HG03342 (cell line): ENCODE data around the gene MAPK11.

Experiments used
- ATAC-seq: cut with Tn5 transposase; IDR thresholded peaks from one replicate; pipeline ENCODE4 v1.9.1; 2021; ENCODE audit warnings: mild to moderate bottlenecking, moderate library complexity; ENCODE audit not compliant: unreplicated experiment

MAPK11 gene

DNA sequence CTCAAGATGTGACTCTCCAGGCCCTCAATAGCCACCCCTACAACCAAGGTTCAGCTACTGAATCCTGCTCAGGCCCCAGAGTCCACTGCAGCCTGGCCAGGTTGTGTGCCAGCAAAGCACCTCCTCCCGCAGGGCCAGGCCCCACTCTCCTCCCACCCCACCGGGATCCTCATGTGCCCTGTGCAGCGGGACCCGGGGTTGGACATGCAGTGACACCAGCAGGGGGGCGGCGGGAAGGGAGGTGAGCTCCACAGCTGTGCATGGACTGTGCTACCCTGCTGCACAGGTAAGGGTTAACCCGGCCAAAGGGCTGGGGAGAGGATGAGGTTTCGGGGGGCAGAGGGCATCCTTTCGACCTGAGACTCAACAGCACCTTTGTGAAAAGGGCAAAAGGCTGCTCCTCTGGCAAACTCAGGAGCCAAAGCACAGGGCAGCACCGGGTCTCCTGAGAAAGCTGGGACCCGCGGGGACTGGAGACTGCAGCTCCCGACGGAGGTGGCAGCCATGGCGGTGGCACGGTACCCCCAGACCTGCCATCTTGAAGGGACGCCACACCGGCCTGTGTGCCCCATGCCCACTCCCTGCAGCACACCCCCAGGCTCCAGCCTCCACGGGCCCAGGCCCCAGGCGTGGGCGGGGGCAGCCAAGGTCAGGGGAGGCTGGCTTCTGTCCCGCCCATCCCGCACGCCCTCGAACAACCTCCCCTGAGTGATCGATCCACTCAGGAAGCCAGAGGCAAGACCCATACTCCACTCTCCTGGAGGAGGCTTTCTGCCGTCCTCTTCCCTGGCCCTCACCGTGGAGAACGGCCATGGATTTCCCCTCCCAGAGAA is 26.7 kb upstream of the MAPK11 start:
- ATAC-seq = no peak

DNA sequence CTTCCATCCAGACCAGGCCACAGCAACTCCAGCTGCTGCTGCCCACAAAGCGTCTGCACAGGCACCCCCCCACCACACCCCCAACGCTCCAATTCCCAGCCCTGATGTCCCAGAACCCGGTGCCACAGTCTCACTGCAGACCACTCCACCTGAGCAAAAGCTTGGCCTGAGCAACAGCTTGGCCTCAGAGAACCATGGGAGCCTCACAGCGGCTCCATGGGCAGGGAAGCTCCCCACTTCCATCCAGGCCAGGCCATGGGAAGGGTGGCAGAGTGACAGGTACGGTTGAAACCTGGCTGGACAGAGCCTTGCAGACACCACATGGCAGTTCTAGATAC is 24.1 kb upstream of the MAPK11 start:
- ATAC-seq = no peak

DNA sequence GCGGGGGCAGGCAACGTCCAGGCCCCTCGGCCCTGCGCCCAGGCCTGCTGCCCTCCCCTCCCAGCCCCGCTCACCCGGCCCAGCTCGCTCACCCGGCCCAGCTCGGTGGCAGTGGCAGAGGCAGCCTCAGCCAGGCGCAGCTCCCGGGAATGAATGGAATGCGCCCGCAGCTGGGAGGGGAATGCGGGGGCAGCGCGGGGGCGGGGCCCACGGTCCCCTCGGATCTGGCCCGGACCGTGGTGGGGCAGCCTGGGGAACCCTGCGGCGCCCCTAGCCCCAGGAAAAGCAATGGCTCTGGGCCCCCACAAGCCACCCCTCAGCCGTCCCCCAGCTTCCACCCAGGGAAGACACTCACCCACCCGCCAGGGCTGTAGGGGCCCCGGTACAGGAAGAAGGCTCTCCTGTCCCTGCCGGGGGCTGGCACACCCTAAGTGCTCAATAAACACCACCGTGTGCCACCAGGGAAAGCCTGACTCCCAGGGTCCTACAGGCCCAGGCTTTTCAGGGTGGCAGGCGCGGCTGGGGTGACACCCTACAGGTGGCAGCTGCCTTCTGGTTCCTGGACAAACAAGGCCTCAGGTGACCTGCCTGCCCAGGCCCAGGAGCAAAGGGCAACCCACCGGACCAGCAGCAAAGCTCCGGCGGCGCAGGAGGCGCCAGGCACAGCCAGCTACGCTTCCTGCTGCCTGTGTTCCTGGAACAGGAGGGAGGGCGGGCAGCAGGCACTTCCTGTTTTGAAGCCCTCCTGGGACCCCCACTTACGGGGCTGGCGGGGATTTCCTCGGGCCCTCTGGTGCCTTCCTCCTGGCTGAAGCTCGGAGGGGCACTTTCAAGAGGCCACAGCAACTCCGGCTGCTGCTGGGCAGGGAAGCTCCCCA is 23.5 kb upstream of the MAPK11 start:
- no peak for ATAC-seq

DNA sequence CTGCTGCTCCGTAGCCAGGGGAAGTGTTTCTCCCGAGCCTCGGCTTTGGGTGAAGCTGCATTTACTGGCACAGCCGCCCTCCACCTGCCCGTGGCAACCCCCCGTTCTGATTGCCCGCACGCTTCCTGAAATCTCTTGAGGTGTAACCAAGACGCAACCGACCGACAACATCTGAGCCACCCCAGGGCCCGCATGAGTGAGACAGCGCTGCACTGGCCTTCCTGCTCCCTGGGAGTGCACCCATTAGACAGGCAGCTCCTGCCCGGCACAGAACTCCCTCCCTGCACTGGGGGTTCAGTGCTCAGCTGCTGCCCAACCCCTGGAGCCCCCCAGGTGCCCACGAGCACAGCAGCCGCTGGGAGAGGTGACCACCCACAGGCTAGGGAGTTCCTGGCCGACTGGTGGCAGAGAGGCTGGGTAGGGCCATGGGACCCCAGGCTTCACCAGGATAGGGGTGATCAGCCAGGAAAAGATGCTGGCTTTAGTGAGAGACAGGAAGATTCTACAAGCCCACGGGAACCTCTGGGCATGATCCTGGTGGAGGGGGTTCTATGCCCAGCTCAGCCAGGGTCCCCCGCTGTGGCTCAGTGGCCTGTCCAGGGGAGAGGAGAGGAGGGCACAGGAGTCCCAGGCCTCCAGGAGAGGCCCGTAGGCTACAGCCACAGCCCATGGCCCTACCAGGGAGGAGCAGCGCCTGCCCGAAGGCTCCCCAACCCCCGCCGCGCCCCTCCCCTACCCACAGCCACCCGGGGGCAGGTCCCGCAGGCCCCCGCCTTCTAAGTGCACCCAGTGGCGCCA is 22.7 kb upstream of the MAPK11 start:
- ATAC-seq = no peak

DNA sequence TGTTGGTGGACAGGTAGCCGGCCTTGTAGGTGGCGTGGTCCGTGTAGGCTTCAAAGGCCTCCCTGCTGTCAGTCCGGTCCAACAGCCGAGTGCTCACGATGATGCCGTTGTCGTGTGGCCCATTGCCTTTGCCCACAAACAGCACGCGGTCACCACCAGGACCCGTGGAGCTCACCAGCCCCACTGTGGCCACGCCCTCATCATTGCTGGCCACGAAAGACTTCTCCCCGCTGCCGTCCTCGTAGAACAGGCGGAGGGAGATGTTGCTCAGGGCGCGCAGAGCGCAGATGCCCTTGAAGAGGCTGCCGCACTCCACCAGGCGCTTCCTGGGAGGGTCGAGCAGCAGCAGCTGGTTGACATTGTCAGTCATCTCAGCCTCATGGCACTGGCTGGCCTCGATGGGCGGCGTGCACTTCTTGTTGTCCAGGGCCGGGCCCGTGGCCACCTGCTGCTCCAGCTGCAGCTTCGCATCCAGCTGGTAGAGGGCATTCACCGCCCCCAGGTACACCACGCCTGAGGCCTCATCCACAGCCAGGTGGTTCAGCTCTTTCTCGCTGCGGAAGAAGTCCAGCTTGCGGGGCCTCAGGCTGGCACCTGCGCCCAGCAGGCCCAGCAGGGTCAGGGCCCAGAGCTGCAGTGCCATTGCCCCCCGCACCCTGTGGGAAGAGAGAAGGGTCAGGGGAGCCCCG is 19.9 kb upstream of the MAPK11 start:
- ATAC-seq = no peak

DNA sequence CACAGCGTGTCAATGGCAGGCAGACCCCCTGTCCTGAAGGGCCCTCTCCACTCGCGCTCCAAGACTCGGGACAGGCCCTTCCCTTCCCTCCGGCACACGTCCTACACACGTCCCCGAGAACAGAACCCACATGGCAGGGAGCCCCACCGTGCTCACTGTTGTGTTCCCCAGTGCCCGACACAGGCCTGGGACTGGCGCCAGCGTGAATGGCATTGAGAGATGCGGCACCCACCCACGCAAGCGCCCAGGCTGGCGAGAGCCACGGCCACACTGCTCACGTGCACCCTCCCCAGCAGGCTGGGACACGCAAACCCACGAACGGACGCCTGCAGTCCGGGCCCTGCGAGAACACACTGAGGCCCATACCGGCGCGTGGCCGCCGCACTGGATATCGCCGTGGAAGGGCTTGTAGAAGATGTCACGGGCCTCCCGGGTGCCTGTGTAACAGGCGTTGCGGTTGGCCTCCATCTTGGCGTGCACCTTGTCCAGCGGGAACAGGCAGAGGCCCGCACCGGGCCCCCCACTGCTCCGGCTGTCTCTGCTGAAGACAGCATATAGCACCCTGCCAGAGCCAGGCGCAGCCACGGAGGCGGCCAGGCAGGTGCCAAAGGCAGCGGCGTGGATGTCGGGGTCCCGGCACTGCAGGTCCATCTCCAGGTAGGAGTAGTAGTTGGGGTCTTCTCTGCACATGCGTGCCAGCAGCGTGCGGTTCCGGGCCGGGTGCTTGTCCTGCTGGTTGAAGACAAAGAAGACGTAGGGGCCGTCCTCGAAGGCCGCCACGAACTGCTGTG is 19.2 kb upstream of the MAPK11 start:
- ATAC-seq = no peak

DNA sequence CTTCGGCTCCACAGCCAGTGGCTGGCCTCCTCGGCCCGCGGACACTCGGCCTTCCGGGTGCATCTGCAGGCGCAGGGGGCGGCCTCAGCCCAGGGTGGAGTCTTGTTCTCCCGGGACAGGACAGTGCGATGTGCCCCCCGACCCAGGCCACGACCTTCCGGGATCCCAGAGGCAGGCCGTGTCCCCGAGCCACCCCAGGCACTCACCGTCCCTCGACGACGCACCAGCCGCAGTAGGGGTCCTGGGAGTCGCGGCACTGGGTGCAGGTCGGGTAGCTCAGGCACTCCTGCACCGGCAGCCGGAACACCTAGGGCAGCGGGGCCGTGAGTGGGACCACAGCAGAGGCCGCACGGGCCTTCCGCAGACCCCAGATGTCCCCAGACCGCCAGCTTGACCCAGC is 17.6 kb upstream of the MAPK11 start:
- no peak for ATAC-seq

DNA sequence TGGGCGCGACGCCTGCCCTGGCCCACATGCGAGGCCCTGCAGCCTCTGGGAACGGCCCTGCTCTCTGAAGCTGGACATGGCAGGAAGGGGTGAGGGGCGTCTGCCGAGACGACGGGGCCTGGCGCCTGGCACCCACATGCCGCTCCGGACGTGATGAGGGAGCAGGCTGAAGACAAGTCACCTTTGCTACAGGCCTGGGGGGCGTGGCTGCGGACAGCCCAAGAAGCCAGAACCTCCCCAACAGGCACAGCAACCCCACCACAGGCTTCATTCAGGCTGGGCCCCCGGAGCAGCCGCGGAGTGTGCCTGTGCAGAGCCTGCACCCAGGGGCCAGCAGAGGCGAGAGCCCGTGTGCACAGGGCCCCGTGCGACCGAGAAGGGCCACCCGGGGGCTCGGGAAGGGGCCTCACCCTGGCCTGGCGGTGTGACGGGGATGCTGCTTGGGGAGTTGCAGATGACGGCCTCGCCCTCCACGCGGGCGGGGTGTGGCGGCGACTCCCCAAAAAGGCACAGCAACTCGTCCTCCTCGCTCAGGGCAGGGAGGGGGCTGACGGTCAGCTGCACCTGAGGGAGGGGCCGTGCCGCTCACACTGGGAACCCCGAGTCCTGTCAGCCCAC is 16.6 kb upstream of the MAPK11 start:
- ATAC-seq = no peak

DNA sequence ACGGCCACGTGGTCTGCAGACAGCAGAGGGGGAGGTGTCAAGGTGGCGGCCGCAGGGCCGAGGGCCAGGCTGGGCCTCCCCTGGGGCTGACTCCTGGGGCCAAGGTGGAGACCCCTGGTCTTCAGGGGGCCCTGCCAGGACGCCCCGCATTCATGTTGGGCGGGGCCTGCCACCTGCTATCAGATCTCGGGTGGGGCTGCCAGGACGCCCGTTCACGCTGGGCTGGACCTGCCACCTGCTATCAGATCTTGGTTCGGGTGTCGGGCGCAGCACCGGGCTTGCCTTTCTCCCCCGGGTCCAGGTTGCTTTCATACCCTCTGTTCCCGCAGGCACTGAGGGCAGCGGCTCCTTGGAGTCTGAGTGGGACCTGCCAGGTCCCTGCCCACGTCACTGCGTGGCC is 16.1 kb upstream of the MAPK11 start:
- no peak for ATAC-seq

DNA sequence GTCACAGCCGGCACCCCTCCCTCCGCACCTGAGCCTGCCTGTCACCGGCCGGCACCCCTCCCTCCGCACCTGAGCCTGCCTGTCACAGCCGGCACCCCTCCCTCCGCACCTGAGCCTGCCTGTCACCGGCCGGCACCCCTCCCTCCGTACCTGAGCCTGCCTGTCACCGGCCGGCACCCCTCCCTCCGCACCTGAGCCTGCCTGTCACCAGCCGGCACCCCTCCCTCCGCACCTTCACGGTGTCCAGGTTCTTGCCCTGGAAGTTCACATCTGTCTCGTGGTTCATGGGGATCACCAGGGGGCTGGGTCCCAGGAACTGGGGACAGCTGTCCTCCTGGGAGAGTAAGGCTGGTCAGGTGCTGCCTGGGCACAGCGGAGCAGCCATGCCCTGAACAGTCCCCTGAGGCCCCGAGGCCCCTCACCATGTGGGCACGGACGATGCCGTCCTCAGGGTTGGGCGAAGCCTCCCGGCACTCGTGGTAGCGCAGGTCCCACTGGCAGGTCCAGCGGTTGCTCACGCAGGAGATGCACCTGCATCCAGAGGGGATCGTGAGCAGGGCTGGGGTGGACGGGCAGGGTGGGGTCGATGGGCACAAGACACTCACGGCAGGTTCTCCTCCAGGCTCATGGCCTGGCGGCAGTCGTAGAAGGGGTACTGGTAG is 15.5 kb upstream of the MAPK11 start:
- ATAC-seq = no peak

DNA sequence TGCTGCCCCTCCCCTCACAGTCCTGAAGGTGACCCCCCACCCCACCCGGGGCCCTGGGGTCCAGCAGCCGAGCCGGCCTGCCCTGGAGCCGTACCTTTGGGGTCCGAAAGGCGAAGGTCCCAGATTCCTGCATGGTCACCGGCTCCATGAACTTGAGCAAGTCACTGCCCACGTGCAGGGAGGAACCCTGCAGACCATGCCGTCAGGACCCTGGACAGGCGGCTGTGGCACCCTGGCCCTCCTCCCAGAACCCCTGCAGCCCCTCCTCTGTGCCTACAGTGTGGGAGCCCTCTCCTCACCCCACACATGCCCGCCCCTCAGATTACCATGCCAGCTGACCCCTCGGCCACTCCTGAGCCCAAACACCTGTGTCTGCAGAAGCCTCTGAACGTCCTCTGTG is 14.3 kb upstream of the MAPK11 start:
- ATAC-seq = no peak

DNA sequence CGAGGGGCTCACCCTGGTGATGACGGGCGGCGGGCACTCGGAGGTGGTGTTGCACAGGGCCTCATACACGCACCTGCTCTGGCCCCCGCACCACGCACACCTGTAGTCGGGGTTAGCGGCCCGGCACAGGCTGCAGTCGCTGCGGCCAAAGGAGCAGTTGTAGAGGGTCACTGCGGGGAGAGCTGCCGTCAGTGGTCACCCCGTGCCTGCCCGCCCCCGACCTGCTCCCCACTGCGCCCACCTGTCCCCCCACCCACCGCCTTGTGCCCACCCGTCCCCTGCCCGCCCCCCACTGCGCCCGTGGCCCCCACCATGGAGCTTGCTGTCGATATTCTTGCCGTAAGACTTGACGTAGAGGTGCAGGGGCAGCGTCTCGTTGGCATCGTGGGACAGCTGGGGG is 13.6 kb upstream of the MAPK11 start:
- no peak for ATAC-seq

DNA sequence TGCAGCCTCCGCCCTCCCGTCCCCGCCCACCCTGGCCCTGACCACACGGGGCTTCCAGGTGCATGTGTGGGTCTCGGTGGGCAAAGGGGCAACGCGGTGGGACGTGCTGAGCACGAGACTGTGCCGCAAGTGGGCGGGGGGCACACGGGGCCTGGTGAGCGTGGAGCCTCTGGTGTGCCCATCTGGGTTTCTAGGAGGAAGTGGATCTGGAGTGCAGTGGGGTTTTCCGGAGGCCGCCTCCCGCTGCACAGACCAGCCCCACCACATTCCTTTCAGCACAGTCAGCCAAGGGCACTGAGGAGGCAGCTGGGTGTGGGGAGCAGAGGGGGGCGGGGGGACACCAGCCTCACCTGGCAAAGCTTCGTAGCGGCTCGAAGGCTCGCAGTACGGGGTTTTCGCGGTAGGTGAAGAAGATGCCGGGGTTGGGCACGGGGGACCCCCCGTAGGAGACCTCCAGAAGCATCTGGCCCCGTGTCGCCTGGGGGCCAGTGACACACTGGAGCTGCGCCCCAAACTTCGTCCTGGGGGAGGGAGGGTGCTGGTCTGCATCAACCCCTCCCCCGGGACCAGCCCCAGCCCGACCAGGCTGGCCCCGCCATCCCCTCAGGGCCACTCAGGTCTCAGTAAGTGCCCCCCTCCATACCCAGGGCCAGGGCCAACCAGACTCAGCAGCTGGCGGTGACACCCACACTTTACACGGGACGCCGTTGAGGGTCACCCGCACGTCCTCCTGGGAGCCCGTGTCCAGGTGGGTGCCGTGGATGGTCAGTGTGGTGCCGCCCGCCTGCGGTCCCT is 12.4 kb upstream of the MAPK11 start:
- ATAC-seq = no peak

DNA sequence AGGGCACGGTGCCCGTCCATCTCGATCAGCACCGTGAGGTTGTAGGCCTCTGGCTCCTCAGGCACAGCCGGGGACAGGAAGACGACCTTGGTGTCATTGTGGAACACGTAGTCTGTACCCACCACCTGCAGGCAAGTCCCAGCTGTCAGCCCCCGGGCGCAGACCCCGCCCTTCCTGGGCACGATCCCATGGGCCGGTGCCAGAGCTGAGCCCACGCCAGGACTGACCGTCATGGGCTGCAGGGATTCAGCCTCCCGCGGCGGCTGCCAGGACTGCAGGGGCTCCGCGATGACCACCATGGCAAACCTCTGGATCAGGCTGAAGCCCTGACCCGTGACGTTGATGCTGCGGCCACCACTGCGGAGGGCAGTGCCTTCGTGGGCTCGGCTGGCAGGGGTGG is 11.8 kb upstream of the MAPK11 start:
- ATAC-seq = no peak

DNA sequence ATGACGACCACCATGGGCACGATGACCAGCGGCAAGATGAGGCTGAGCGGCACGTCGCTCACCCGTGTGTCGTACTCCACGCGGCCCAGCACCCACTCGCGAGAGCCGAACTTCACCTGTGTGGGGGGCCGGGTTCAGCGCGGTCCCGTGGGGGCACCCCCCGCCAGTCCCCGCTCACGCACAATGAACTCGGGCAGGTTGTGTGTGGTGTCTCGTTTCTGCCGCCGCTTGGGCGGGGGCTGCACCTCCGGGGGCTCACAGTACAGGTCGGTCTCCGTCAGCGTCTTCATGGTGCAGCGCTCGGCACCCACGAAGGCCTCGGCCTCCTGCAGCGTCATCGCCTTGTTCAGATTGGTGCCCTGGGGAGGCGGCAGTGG is 11.2 kb upstream of the MAPK11 start:
- no peak for ATAC-seq

DNA sequence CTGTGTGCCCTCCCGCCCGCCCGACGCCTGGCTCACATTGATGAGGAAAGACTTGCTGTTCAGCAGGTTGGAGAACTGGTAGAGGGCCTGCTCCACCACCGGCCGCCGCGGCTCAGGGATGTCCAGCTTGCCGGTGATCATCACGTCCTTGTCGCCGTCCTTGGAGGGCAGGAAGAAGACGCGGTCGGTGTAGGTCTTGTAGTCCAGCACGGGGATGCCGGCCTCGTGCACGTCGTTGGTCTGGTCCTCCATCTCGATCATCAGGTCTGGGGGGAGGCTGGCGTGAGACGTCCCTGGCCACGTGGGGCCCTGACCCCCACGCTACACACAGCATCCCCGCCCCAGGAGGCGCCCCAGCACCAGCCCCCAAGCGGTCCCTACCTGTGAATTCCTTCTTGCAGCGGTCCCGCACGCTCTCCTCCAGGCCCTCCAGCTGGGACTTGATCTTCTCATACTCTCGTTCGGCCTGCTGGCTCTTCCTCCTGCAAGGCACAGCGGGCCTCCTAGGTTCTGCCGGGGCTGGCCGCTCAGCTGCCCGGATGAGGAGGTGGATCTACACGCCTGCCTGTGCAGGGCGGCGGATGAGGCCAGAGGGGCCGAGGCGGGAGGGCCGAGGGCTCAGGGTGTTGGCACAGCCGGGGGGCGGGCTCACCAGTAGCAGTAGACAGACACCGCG is 10.7 kb upstream of the MAPK11 start:
- ATAC-seq = no peak

DNA sequence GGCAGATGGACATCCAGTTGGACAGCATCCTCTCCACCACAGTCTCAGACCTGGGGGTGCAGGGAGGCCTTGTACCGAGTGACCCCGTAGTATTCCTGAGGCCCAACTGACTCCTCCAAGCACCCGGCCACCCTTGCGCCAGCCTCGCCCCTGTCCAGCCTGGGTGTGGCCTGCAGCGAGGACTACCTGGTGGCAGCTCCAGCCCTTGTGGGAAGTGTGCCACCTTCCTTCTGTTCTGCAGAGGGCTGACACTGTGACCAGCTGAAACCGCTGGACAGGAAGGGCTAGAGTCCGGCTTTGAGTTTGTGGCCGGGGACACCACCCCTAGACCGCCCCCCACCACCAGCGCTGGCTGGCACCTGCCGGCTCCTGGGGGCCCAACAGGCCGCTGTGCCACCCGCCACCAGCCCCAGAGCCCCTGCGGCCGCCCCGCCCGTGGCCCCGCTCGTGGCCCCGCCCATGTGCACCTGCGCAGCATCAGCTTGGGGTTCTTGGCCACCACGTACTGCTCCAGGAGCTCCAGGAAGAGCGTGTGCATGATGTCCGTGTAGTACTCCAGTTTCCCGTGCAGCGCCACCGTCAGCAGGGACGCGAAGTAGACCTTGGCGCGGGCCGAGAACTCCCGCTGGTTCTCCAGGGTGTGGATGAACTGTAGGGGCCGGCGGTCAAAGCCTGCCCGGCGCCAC is 10.0 kb upstream of the MAPK11 start:
- no peak for ATAC-seq
